ENCODE data around the gene FUZ.

FUZ gene

GRCh38 chr19:49780861-49781260 lies 32.2 kb downstream of the FUZ start:
- Histone ChIP-seq H3K9me3 (no peaks in the 10 kb centered on the region), H3K36me3 (peaks cover 8% of the 10 kb centered on the region), H3K4me3 (ENCODE audit: low read depth, low read length) (no peak overlapping the region), H3K4me1 (no peaks in the 10 kb centered on the region), H3K27me3 (no peaks in the 10 kb centered on the region)
- no peak for TF ChIP-seq CTCF (IDR thresholded peaks at IDR 0.05; ENCODE audit: low read depth, low read length)
- DNase-seq, result no peak

GRCh38 chr19:49779731-49780555 lies 33.1 kb downstream of the FUZ start:
- no peak overlapping the region for H3K4me3 ChIP-seq (ENCODE audit: low read depth, low read length)
- H3K4me1 ChIP-seq, result no peaks in the 10 kb centered on the region
- H3K36me3 ChIP-seq, result peaks cover 8% of the 10 kb centered on the region
- TF ChIP-seq CTCF (IDR thresholded peaks at IDR 0.05; ENCODE audit: low read depth, low read length), result no peak
- no peaks in the 10 kb centered on the region for H3K9me3 ChIP-seq
- H3K27me3 ChIP-seq, result no peaks in the 10 kb centered on the region
- DNase-seq, result no peak

- no peak overlapping the region for H3K4me3 ChIP-seq (ENCODE audit: low read depth, low read length)
- no peaks in the 10 kb centered on the region for H3K4me1 ChIP-seq
- H3K9me3 ChIP-seq, result no peaks in the 10 kb centered on the region
- H3K36me3 ChIP-seq, result no peaks in the 10 kb centered on the region
- H3K27me3 ChIP-seq, result no peaks in the 10 kb centered on the region
- DNase-seq, result no peak
- TF ChIP-seq CTCF (IDR thresholded peaks at IDR 0.05; ENCODE audit: low read depth, low read length), result no peak
These were observed 36.7 kb downstream of the FUZ start for GRCh38 chr19:49776371-49776764.

GRCh38 chr19:49775742-49776370 lies 37.2 kb downstream of the FUZ start:
- H3K36me3 ChIP-seq, result no peaks in the 10 kb centered on the region
- H3K27me3 ChIP-seq, result no peaks in the 10 kb centered on the region
- no peak for DNase-seq
- no peak for TF ChIP-seq CTCF (IDR thresholded peaks at IDR 0.05; ENCODE audit: low read depth, low read length)
- H3K9me3 ChIP-seq, result no peaks in the 10 kb centered on the region
- H3K4me1 ChIP-seq, result no peaks in the 10 kb centered on the region
- no peak overlapping the region for H3K4me3 ChIP-seq (ENCODE audit: low read depth, low read length)

GRCh38 chr19:49774969-49775368 lies 38.1 kb downstream of the FUZ start:
- no peak for DNase-seq
- Histone ChIP-seq H3K9me3 (no peaks in the 10 kb centered on the region), H3K4me1 (no peaks in the 10 kb centered on the region), H3K27me3 (no peaks in the 10 kb centered on the region), H3K36me3 (no peaks in the 10 kb centered on the region), H3K4me3 (ENCODE audit: low read depth, low read length) (no peak overlapping the region)
- TF ChIP-seq CTCF (IDR thresholded peaks at IDR 0.05; ENCODE audit: low read depth, low read length), result no peak
